Smooth muscle cell (in vitro differentiated cells): ENCODE measurements around the gene GSC2. TPM values are rescaled to one million over a fixed set of nuclear protein-coding genes. Genes with fewer than 3 reads are reported as not detected.

Experiments
- DNase-seq: peaks from one replicate; lab custom pipeline; 2025; ENCODE audit not compliant: unreplicated experiment; lab: John Stamatoyannopoulos, UW
- H2AFZ ChIP-seq: fragments of 200-600 bp; sonication (generic); 2 replicates; pipeline ENCODE4 v1.6.0; 2016; ENCODE audit warnings: antibody characterized with exemption, low read depth, mild to moderate bottlenecking
- H3F3A ChIP-seq: fragments of 200-600 bp; sonication (generic); 2 replicates; pipeline ENCODE4 v1.6.0; 2017; ENCODE audit warnings: antibody characterized with exemption, low read depth
- H3K27ac ChIP-seq: fragments of 200-600 bp; sonication (generic); 2 replicates; pipeline ENCODE4 v1.5.1; 2016; ENCODE audit warnings: low read depth, mild to moderate bottlenecking
- H3K27me3 ChIP-seq: fragments of 200-600 bp; sonication (generic); 2 replicates; pipeline ENCODE4 v1.6.1; 2016; ENCODE audit warnings: low read depth, mild to moderate bottlenecking
- H3K36me3 ChIP-seq: fragments of 200-600 bp; sonication (generic); 2 replicates; pipeline ENCODE4 v1.5.1; 2016; ENCODE audit warnings: low read depth
- H3K4me1 ChIP-seq: fragments of 200-600 bp; sonication (generic); 2 replicates; pipeline ENCODE4 v1.5.1; 2016; ENCODE audit warnings: low read depth
- H3K4me2 ChIP-seq: fragments of 200-600 bp; sonication (generic); 2 replicates; pipeline ENCODE4 v1.6.0; 2016; ENCODE audit warnings: mild to moderate bottlenecking
- H3K4me3 ChIP-seq: fragments of 200-600 bp; sonication (generic); 2 replicates; pipeline ENCODE4 v1.5.1; 2016; ENCODE audit warnings: mild to moderate bottlenecking
- H3K79me2 ChIP-seq: fragments of 200-600 bp; sonication (generic); 2 replicates; pipeline ENCODE4 v1.6.0; 2016; ENCODE audit warnings: low read depth, mild to moderate bottlenecking
- H3K9ac ChIP-seq: fragments of 200-600 bp; sonication (generic); 2 replicates; pipeline ENCODE4 v1.6.0; 2016; ENCODE audit warnings: low read depth
- H3K9me3 ChIP-seq: fragments of 200-600 bp; sonication (generic); replicated peaks from 2 replicates; pipeline ENCODE4 v1.5.1; 2016; ENCODE audit warnings: low read depth
- H4K20me1 ChIP-seq: fragments of 200-600 bp; sonication (generic); 2 replicates; pipeline ENCODE4 v1.6.0; 2016; ENCODE audit warnings: low read depth
- WGBS: methylation state at CpG from one replicate; pipeline ENCODE4 v1.1.7; 2016; ENCODE audit warnings: low lambda C conversion rate; 5-methylcytosine and 5-hydroxymethylcytosine counted together
- polyA plus RNA-seq: library from polyadenylated mRNA; unstranded; fragments of >200 nt; fragmentation: Nextera tagmentation; extraction: Ambion mirVana; gene quantifications from 2 replicates; pipeline ENCODE4 v1.2.1, GENCODE V29; 2016
- total RNA-seq: library from RNA; depleted of rRNA; stranded (reverse); fragments of >200 nt; gene quantifications from 2 replicates; pipeline ENCODE4 v1.2.3, GENCODE V29; 2014
- TF ChIP-seq, protein P1 (sequence below): fragments of 200-600 bp; sonication (generic); IDR thresholded peaks from 2 replicates; pipeline ENCODE4 v1.5.1; 2017; ENCODE audit warnings: borderline replicate concordance, mild to moderate bottlenecking, antibody characterized with exemption; ENCODE audit not compliant: insufficient read depth, poor library complexity, severe bottlenecking

Gene GSC2
- total and polyA plus RNA-seq, 2 experiments from 2014 or later, result not detected

DNA sequence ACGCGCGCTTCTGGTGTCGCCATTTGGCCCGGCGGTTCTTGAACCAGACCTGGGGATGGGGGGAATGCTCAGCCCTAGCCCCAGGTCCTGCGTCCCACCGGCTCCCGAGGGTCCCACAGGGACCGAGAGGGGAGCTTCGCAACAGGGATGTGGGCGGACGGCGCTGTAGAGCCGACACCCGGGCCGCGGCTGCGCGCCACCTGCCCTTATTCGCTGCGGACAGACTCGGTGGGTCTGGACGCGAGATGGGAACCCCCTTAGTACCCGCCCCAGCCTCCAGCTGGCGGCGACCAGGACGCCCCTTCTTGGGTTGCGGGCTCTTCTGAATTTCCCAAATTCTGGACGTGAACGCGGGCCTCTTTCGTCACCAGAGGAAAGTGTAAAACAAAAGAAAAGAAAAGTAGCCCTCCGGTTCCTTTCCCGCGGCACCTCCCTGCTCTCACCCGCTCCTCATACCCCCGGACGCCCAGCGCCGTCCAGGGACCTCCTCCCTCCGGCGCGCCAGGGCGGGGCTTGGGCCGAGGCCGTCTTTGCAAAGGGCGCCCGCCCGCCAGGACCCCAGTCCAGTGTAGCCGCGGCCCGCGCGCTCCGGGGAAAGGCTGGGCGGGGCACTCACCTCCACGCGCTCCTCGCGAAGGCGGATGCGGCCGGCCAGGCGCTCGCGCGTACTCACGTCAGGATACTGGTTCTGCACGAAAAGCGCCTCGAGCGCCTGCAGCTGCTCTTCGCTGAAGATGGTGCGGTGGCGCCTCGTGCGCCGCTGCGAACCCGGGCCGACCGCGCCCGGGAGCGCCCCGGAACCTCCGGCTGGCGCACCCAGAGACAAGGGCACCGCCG is 827 bp downstream of the GSC2 start:
- no peak overlapping the region for H2AFZ ChIP-seq
- no peaks in the 10 kb centered on the region for H3K4me1 ChIP-seq
- 10% methylated on average over 90 of the region's 92 CpGs for WGBS
- H3K27me3 ChIP-seq, result peaks cover 76% of the 10 kb centered on the region
- no peak for DNase-seq
- H3K36me3 ChIP-seq, result no peaks in the 10 kb centered on the region
- no peak overlapping the region for H3K9ac ChIP-seq
- H4K20me1 ChIP-seq, result no peaks in the 10 kb centered on the region
- TF ChIP-seq, protein P1, sequence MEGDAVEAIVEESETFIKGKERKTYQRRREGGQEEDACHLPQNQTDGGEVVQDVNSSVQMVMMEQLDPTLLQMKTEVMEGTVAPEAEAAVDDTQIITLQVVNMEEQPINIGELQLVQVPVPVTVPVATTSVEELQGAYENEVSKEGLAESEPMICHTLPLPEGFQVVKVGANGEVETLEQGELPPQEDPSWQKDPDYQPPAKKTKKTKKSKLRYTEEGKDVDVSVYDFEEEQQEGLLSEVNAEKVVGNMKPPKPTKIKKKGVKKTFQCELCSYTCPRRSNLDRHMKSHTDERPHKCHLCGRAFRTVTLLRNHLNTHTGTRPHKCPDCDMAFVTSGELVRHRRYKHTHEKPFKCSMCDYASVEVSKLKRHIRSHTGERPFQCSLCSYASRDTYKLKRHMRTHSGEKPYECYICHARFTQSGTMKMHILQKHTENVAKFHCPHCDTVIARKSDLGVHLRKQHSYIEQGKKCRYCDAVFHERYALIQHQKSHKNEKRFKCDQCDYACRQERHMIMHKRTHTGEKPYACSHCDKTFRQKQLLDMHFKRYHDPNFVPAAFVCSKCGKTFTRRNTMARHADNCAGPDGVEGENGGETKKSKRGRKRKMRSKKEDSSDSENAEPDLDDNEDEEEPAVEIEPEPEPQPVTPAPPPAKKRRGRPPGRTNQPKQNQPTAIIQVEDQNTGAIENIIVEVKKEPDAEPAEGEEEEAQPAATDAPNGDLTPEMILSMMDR, result no peak
- H3K9me3 ChIP-seq, result no peaks in the 10 kb centered on the region
- peak overlapping the region; percentile 74 for H3K4me2 ChIP-seq
- H3K79me2 ChIP-seq, result peaks cover 1% of the 10 kb centered on the region
- peak overlapping the region; percentile 5 for H3K4me3 ChIP-seq
- no peak overlapping the region for H3K27ac ChIP-seq
- no peaks in the 10 kb centered on the region for H3F3A ChIP-seq

- H3K9me3 ChIP-seq, result no peaks in the 10 kb centered on the region
- no peak overlapping the region for H3K9ac ChIP-seq
- no peaks in the 10 kb centered on the region for H3K36me3 ChIP-seq
- no peaks in the 10 kb centered on the region for H3K4me1 ChIP-seq
- H3K4me3 ChIP-seq, result no peak overlapping the region
- peaks cover 71% of the 10 kb centered on the region for H3K27me3 ChIP-seq
- H3K79me2 ChIP-seq, result peaks cover 9% of the 10 kb centered on the region
- H3K27ac ChIP-seq, result no peak overlapping the region
- no peak overlapping the region for H3K4me2 ChIP-seq
- WGBS, result 73% methylated on average over 33 of the region's 33 CpGs
- no peaks in the 10 kb centered on the region for H4K20me1 ChIP-seq
- no peaks in the 10 kb centered on the region for H3F3A ChIP-seq
- TF ChIP-seq, protein P1, result no peak
- DNase-seq, result no peak
- H2AFZ ChIP-seq, result no peak overlapping the region
Observed at GRCh38 chr22:19148417-19149046, 1.6 kb downstream of the GSC2 start.

GRCh38 chr22:19147195-19147780 is 2.8 kb downstream of the GSC2 start:
- H3K27me3 ChIP-seq, result peaks cover 60% of the 10 kb centered on the region

More at GRCh38 chr22:19147195-19147780, 2.8 kb downstream of the GSC2 start:
- WGBS, result 29% methylated on average over 9 of the region's 9 CpGs
- TF ChIP-seq, protein P1, result no peak
- H3K9ac ChIP-seq, result no peak overlapping the region
- no peaks in the 10 kb centered on the region for H4K20me1 ChIP-seq
- H3K4me2 ChIP-seq, result no peak overlapping the region
- H3K4me3 ChIP-seq, result no peak overlapping the region
- H2AFZ ChIP-seq, result no peak overlapping the region
- H3K4me1 ChIP-seq, result no peaks in the 10 kb centered on the region
- peaks cover 13% of the 10 kb centered on the region for H3K79me2 ChIP-seq
- H3K36me3 ChIP-seq, result no peaks in the 10 kb centered on the region
- no peaks in the 10 kb centered on the region for H3F3A ChIP-seq
- no peaks in the 10 kb centered on the region for H3K9me3 ChIP-seq
- no peak overlapping the region for H3K27ac ChIP-seq
- no peak for DNase-seq
